Measurements from ENCODE around the gene TPRX2. TPM values are rescaled to one million over a fixed set of nuclear protein-coding genes. Genes with fewer than 3 reads are reported as not detected.
"Not testable (repeated sequence)": the region's sequence is repeated elsewhere in the genome, so short reads cannot be mapped to it uniquely, and the experiment has no call there.

Gene TPRX2, protein sequence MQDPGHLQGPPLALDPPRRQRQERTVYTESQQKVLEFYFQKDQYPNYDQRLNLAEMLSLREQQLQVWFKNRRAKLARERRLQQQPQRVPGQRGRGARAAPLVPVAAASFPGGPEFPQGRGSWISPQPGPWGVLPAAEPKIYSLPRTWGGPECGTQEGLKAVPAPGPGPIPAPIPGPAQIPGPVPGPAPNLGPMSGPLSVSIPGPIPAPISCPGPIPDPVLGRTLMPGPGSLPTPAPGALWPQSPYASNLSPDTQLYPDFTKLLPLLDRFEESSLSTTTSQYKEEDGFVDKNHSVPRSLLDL
- total RNA-seq (2014; rRNA removed; shearing (Covaris generic)) = not detected in 2 replicates

DNA sequence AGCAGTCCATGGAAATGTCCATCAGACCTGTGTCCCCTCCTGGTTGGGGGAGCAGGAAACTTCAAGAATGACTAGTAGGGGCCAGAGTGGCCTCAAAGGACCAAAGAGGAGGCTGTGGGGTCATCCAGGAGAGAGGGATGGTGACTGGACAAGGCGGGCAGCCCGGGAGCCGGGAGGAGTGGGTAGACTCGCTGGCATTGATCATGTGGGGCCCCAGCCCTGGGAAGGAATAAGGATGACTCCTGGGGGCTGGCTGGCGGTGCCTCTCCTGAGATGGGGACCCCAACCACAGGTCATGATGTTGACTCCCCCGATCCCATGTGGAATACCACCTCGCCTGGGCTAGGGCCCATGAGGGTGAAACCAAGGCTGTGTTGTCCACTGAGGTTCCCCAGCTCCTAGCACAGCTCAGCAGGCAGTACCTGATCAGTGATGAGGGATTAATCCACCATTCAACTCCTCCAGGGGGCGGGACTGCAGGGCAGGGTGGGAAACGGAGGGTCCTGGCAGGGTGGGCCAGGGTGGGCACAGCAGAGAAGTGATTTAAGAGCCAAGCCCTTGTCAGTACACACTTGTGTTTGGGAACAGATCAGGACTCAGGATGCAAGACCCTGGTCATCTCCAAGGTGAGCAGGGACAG, at the start of gene TPRX2:
Gene TPRX2 (plus strand): TSS at position 590 of the 640 bp plus-strand sequence. CDS start 12 bp downstream, at position 602.
- in situ Hi-C loops (cut with HindIII; ENCODE audit: low sequenced_read_pairs); DNase-seq (ENCODE audit: low spot score): not testable (repeated sequence)

DNA sequence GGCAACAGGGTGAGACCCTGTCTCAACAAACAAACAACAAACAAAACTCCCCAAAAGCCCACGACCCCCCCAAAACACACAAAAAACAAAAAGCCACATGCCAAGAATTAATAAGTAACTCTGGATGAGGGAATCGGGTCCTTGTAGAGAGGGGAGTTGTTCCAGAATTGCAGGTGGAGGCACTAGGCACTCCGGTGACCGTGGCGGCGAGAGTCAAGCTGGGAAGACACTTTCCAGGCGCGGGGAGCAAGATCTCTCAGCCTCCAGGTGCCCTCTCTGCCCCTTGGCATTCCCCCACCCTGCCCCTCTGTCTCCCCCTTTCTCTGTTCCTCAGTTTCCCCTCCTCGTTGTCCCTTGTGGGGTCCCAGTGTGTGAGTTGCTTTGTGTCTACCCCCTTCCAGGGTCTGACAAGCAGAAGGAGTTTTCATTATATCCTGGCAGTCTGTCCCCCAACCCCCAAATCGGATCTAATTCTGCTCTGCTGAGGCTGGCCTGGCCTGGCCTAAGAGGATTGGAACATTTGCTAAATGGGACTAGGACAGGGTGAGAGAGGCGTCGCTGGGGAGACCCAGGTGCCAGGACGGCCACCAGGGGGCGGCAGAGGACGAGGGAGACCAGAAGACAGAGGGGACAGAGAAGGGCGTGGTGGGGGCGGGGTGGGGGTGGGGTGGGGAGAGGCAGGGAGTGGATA, 45.6 kb upstream of the TPRX2 start:
- in situ Hi-C loops (cut with HindIII; ENCODE audit: low sequenced_read_pairs) = no loop called here
- DNase-seq (ENCODE audit: low spot score) = peak; percentile 42

DNA sequence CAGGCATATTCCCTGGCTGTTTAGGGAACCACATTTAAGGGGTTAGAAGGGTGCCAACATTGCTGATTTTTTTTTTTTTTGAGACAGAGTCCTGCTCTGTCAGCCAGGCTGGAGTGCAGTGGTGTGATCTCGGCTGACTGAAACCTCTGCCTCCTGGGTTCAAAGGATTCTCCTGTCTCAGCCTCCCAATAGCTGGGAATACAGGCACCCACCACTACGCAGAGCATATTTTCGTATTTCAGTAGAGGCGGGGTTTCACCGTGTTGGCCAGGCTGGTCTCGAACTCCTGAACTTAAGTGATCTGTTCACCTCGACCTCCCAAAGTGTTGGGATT, 45.1 kb upstream of the TPRX2 start:
- DNase-seq (ENCODE audit: low spot score) = no peak
- in situ Hi-C loops (cut with HindIII; ENCODE audit: low sequenced_read_pairs) = no loop called here

DNA sequence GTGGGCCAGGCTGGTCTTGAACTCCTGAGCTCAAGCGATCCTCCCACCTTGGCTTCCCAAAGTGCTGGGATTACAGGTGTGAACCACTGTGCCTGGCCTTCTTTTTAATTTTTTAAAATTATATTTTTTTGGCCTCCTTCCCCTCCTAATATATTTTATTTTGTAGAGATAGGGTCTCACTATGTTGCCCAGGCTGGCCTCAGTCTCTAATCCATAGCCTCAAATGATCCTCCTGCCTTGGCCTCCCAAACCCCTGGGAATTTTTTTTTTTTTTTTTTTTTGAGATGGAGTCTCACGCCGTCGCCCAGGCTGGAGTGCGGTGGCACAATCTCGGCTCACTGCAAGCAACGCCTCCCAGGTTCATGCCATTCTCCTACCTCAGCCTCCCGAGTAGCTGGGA, 42.8 kb upstream of the TPRX2 start:
- DNase-seq (ENCODE audit: low spot score); in situ Hi-C loops (cut with HindIII; ENCODE audit: low sequenced_read_pairs): not testable (repeated sequence)

DNA sequence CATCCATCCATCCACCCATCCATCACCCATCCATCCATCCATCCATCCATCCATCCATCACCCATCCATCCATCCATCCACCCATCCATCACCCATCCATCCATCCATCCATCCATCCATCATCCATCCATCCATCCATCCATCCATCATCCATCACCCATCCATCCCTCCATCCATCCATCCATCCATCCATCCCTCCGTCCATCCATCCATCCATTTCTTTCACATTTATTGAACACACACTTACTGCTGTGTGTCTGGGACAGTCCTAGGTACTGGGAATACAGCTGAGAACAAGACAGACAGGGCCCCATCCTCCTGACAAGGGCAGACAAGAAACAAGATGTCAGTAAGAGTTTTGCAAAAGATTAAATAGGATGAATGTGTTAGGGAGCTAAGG, 40.8 kb upstream of the TPRX2 start:
- in situ Hi-C loops (cut with HindIII; ENCODE audit: low sequenced_read_pairs) = not testable (repeated sequence)

DNA sequence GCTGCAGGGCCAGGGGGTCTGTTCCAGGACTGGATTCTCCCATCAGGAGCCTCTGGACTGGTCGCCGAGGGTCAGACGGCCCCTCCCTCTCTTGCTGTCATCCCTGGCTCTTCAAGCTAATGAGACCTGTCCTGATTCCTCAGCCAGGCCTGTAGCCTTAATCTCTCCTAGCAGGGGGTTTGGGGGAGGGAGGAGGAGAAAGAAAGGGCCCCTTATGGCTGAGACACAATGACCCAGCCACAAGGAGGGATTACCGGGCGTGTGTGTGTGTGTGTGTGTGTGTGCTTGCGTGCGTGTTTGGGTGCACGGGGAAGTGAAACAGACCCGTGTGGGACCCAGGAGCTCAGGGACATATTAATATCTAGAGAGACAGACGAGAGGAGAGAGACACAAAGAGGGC, 39.2 kb upstream of the TPRX2 start:
- in situ Hi-C loops (cut with HindIII; ENCODE audit: low sequenced_read_pairs) = no loop called here

More for the DNA sequence above, 40.8 kb upstream of the TPRX2 start:
- DNase-seq (ENCODE audit: low spot score) = not testable (repeated sequence)

DNA sequence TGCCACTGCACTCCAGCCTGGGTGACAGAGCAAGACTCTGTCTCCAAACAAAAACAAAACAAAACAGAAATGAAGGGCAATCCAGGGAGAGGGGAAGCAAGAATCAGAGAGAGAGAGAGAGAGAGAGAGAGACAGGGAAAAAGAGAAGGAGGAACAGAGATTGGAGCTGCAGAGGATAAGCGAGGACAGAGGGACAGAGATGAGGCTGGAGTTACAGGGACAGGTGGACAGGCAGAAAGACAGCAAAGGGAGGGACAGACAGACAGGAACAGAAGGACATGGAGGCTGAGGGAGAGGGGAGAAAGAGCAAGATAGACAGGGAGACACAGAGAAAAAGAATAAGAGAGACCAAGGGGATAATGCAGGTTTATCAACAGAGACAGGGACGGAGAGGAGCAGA, 38.6 kb upstream of the TPRX2 start:
- DNase-seq (ENCODE audit: low spot score) = no peak
- in situ Hi-C loops (cut with HindIII; ENCODE audit: low sequenced_read_pairs) = no loop called here

More for the DNA sequence above, 39.2 kb upstream of the TPRX2 start:
- DNase-seq (ENCODE audit: low spot score) = no peak

DNA sequence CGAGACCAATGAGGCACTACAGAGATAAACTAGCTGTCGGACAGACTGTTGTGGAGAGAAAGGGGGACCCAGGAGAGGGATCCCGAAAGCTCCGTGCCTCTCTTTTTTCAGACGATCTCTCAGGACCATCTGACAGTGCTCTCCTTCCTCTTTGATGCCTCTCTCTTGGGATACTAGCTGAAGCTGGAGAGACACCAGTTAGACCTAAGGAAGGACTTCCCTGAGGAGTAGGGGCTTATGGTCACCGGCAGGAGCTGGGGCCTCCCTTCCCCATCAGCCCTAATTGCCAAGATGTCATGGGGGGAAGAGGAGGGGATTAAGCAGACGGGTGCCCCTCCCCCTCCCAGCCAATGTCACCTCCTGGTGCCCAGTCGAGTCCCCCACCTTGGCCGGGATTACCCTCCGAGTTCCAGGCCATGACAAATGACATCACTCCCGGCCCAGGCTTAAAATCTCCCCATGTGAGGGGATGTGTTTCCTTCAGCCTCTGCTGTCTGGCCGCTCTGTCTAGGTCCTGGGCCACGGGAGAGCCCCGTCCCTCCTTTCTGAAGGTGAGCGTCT, 37.5 kb upstream of the TPRX2 start, which contains the start of gene CRX:
Gene CRX (plus strand): TSS at position 478 of the 561 bp plus-strand sequence. CDS start 12,507 bp downstream, outside the sequence.
- in situ Hi-C loops (cut with HindIII; ENCODE audit: low sequenced_read_pairs) = no loop called here
- DNase-seq (ENCODE audit: low spot score) = no peak

DNA sequence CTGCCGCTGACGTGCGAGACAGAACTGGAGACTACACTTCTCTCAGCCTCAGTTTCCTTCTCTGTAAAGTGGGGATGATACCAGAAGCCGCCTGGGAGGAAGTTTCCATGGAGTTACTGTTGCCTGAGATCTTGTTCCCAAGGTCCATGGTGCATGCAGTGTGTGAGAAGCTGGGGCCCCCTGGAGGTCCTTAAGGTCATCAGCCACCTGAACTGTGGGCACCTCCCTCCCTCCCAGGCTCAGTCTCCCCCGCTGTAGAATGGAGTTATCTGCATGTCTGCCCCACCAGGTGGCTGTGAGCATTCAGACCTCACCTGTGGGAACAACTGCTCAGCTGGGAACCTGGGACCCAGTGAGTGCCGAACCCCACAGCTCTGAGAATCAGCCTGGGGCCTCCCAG, 34.6 kb upstream of the TPRX2 start:
- DNase-seq (ENCODE audit: low spot score) = no peak
- in situ Hi-C loops (cut with HindIII; ENCODE audit: low sequenced_read_pairs) = no loop called here

DNA sequence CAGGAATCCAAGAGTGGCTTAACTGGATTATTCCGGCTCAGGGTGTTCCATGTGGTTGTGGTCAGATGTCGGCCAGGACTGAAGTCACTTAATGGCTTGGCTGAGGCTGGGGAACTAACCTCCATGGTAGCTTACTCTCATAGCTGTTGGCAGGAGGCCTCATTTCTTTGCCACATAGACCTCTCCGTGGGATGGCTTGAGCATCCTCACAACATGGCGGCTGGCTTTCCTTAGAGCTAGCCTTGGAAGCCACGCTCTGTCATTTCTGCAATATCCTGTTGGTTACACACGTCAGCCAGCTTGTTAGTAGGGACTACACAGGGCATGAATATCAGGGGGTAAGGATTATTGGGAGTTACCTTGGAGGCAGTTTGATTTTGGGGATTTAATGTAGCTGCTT, 32.2 kb upstream of the TPRX2 start:
- in situ Hi-C loops (cut with HindIII; ENCODE audit: low sequenced_read_pairs) = no loop called here
- DNase-seq (ENCODE audit: low spot score) = no peak

DNA sequence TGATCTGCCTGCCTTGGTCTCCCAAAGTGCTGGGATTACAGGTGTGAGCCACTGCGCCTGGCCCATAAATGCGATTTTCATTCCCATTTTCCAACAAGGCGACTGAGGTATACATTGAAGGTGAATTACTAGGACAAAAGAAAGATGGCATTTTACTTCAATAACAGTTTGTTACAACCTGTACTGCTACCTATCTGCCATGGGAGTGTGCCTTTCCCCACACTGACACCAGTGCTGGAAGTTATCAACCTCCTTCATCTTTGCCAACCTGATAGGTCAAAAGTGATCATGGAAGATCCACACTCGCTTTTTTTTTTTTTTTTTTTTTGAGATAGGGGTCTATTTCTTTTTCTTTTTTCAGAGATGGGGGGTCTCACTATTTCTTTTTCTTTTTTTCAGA, 26.3 kb upstream of the TPRX2 start:
- in situ Hi-C loops (cut with HindIII; ENCODE audit: low sequenced_read_pairs) = no loop called here
- no peak for DNase-seq (ENCODE audit: low spot score)

DNA sequence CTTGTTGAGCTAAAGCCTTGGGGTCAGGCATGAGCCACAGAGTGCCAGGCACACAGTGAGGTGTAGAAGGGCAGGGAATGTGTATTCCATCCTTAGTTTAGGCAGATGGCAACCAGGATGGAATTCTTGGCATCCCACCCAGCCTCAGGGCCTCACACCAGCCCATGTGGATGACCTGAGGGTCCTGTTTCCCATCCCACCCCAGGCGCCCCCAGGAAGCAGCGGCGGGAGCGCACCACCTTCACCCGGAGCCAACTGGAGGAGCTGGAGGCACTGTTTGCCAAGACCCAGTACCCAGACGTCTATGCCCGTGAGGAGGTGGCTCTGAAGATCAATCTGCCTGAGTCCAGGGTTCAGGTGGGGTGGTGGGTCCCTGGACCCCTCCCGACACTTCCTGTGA, 23.0 kb upstream of the TPRX2 start:
- DNase-seq (ENCODE audit: low spot score) = no peak
- in situ Hi-C loops (cut with HindIII; ENCODE audit: low sequenced_read_pairs) = no loop called here

DNA sequence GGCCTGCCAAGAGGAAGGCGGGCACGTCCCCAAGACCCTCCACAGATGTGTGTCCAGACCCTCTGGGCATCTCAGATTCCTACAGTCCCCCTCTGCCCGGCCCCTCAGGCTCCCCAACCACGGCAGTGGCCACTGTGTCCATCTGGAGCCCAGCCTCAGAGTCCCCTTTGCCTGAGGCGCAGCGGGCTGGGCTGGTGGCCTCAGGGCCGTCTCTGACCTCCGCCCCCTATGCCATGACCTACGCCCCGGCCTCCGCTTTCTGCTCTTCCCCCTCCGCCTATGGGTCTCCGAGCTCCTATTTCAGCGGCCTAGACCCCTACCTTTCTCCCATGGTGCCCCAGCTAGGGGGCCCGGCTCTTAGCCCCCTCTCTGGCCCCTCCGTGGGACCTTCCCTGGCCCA, 19.6 kb upstream of the TPRX2 start:
- DNase-seq (ENCODE audit: low spot score) = no peak
- in situ Hi-C loops (cut with HindIII; ENCODE audit: low sequenced_read_pairs) = no loop called here

DNA sequence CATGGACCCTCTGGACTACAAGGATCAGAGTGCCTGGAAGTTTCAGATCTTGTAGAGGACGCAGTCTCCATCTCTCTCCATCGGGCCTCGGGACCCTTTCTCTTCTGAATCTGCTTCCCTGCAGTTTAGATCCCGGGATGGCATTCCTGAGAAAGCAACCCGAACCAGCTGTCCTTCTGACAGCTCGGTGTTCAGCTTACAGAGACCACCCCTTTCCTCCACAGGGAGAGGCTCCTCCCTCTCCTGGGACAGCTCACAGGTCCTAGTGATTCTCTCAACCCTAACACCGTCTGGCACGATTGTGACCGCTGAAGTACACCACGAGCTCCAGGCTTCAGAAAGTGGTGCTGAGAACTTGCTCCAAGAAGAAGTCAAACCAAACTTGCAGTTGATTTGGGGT, 19.1 kb upstream of the TPRX2 start:
- in situ Hi-C loops (cut with HindIII; ENCODE audit: low sequenced_read_pairs) = no loop called here
- DNase-seq (ENCODE audit: low spot score) = no peak

DNA sequence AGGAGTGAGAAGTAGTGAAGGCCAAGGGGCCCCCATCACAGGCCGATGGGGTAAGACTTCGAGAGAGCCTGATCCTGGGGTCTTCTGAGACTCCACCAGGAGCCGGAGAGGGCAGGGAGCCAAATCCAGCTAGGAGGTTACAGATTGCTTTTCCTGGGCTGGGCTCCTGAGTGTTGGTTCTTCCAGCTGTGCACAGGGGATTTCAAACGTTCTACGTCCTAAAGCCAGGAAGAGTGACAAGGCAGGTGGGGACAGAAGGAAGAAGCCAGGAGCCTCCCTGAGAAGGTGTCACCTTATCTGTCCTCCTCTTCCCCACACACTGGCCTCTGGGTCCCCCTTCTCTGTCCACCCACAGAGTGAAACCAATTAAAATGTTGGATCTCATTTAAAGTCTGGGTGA, 16.1 kb upstream of the TPRX2 start:
- DNase-seq (ENCODE audit: low spot score) = no peak
- in situ Hi-C loops (cut with HindIII; ENCODE audit: low sequenced_read_pairs) = no loop called here

DNA sequence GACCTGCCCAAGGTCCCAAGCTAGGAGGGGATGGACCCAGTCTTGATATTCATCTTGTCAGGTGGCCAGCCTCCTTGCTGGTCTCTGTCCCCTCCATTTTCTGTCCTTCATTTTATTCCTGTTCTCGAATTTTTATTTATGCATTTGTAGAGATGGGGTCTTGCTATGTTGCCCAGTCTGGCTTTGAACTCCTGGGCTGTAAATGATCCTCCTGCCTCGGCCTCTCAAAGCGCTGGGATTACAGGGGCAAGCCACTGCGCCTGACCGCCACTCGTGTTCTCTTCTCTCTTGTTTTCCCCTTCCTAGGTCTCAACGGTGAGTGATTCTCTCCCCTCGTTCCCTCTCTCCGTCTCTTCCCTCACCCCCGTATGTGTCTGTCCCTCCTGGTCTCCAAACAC, 10.6 kb upstream of the TPRX2 start:
- DNase-seq (ENCODE audit: low spot score) = no peak
- in situ Hi-C loops (cut with HindIII; ENCODE audit: low sequenced_read_pairs) = no loop called here

DNA sequence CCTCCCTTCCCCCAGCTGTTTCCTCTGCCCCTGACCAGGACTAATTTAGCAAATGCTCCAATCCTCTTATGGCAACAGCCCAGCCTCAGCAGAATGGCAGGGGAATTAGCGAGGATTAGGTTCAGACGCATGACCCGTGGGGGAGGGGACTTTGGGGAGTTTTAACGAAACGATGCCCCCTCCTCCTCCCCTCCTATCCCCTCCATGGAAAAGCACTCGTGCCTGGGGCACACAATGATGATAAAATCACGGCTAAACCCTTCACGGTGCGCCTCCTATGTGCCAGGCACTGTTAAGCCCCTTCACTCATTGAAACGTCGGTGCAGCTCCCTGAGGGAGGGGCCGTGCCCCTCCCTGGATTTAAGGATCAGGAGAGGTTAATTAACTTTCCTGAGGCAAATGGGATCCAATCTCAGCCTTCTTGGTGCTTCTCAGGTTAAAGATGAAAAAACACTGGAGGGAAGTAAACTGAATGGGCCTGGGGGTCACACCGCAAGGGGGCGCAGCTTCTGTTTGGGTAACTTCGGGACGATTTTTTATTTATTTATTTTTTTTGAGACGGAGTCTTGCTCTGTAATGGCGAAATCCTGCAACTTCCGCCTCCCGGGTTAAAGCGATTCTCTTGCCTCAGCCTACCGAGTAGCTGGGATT, 10.1 kb upstream of the TPRX2 start:
- in situ Hi-C loops (cut with HindIII; ENCODE audit: low sequenced_read_pairs) = no loop called here
- peak; percentile 12 for DNase-seq (ENCODE audit: low spot score)

DNA sequence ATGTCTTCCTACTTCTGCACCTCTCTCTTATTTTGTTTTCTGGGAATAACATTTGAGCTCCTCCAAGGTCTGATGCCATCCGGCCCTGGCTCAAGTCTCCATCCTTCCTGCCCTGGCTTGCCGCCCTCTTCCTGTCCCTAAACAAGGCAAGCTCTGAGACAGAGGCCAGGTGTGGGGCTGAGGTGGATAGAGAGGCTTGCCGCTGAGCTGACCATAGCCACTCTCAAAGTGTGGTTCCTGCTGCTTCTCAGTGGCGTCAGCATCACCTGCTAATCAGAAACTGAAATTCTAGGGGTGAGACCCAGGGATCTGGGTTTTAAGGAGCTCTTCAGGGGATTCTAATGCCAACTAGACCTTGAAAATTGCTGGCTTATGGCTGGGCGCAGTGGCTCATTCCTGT, 6.0 kb upstream of the TPRX2 start:
- no peak for DNase-seq (ENCODE audit: low spot score)

DNA sequence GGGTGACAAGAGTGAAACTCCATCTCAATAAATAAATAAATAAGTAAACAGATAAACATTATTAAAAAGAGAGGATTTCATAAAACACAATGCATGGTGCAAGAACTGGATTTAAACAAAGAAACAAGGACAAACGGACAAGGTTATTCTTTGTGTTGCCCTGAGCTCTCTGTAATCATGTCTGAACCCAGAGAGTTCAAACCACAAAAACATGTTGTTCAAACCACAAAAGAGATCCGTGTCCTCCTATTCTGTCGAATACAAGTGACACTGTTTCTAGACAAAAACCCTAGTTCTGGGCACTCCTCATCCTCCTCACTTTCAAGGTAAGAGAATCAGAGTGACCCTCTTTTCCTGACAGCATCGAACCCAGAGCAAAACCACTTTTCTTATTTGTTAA, 4.6 kb upstream of the TPRX2 start:
- in situ Hi-C loops (cut with HindIII; ENCODE audit: low sequenced_read_pairs) = no loop called here
- DNase-seq (ENCODE audit: low spot score) = no peak

More for the DNA sequence above, 6.0 kb upstream of the TPRX2 start:
- in situ Hi-C loops (cut with HindIII; ENCODE audit: low sequenced_read_pairs) = no loop called here
